GM19328 (cell line): Measurements from ENCODE around the gene MFSD2B.
"Not testable (repeated sequence)": the region's sequence is repeated elsewhere in the genome, so short reads cannot be mapped to it uniquely, and the experiment has no call there.

Source experiments
- ATAC-seq: cut with Tn5 transposase; IDR thresholded peaks from one replicate; pipeline ENCODE4 v1.9.1; 2021; ENCODE audit warnings: mild to moderate bottlenecking, moderate library complexity; ENCODE audit not compliant: unreplicated experiment

Gene MFSD2B

DNA sequence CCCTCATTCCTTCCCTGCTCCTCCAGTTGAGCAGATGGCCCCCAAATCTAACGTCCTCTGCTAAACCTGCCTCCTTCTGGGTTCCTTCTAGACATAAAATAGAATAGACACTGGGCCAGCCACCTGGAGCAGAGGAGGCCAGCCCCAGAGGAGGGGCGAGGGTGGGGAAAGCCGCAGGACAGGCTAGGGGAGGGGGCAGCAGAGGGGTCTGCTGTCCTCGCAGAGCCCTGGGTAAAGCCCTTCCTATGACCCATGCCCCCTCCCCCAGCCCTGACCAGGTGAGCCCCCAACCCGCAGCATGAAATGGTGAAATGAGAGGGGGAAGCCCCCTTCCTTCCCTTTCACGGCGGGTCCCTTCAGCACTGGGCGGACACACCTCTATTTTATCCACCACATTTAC lies 7.8 kb downstream of the MFSD2B start:
- no peak for ATAC-seq

DNA sequence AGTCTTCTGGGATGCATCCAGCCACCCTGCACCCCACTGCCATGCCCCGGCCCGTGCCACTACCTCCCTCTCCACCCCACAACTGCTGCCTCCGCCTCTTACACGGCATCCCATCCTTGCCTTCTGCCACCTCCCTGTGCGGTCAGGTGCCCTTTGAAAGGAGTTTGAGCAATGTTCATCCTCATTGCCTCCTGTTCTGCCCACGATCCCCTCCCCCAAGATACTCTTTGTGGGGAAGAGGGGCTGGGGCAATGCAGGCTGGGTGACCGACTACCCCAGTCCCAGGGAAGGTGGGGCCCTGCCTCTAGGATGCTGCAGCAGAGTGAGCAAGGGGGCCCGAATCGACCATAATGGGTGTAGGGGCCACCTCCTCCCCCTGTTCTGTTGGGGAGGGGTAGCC lies 8.4 kb downstream of the MFSD2B start:
- ATAC-seq: no peak

DNA sequence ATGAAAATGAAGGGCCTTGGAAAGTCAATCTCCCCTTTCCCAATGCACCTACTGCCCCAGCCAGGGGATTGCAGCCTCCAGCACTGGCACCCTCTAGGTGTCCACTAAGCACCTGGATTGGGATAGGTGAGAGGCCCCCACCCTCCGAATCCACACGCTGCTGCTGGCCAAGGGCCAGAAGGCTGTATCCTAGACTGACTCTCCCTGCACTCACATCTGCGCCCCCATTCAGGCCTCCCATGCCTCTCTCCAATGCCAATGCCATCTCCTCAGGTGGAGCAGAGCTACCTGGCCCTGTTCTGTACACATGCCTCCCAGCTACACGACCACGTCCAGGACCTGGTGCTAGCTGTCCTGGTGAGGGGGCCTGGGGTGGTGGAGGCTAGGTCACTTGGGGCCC lies 9.8 kb downstream of the MFSD2B start:
- no peak for ATAC-seq

DNA sequence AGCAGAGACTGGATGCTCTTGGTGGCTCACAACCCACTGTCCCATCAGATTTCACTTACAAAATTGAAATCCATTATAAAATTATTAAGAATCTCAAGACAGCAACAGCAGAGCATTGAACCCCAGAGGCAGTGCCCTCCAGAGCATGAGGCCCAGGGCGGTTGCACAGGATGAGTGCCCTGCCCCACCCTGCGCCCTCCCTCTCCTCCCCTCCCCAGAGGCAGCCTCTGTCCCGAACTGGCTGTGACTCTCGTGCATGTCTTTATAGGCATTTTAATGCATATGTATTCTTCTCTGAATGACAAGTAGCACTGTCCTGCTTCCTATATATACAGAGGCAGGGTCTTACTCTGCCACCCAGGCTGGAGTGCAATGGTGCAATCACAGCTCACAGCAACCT lies 10.4 kb downstream of the MFSD2B start:
- no peak for ATAC-seq

DNA sequence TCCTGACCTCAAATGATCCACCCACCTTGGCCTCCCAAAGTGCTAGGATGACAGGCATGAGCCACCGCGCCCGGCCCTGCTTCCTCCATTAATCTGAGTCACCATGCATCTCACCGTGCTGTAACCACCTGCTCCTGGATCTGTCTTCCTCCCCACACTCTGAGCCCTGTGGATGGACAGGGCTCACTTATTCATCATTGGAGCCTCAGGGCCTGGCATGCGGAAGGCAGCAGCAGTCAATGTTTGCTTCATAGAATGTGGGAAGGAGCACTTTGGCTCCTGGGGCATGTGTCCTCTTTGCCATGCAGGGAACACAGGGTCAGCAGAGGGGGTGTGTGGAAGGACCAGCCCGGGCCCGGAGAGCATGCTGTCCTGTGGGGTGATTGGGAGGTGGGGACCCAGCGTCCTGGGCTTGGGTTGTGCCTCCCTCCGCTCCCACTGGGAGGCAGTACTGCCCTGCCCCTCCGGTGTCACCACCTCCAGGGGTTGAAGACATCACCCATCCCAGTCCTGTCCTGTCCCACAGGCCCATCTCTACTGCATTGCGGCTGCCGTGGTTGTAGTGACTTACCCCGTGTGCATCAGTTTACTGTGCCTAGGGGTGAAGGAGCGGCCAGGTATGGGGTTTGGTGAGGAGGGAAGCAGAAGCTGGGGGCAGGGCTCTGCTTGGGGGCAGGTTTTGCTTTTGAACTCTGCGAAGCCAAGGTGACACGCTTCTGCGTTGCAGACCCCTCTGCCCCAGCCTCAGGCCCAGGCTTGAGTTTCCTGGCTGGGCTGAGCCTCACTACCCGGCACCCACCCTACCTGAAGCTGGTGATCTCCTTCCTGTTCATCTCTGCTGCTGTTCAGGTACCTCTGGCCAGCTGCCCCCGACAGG lies 11.5 kb downstream of the MFSD2B start:
- no peak for ATAC-seq

DNA sequence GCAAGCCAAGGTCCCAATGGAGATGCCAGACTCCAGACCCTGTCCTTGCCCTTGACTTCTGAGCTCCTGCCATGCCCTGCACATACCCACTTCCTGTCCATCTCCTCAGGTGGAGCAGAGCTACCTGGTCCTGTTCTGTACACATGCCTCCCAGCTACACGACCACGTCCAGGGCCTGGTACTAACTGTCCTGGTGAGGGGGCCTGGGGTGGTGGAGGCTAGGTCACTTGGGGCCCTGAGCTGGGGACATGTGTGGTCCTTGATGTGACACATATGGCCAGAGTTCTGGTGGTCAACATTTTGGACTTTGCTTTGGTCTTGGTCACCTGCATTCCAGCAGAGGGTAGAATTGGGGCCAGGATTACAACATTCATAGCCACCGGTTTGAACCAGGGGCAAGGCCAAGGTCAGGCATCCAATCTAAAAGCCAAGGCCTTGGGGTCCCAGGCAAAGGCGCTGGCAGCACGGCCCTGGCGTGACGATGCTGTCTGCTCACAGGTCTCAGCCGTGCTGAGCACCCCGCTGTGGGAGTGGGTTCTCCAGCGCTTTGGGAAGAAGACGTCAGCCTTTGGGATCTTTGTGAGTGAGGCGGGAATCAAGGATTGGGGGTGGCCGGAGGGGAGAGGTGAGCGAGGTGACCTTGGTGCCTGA lies 12.6 kb downstream of the MFSD2B start:
- no peak for ATAC-seq

DNA sequence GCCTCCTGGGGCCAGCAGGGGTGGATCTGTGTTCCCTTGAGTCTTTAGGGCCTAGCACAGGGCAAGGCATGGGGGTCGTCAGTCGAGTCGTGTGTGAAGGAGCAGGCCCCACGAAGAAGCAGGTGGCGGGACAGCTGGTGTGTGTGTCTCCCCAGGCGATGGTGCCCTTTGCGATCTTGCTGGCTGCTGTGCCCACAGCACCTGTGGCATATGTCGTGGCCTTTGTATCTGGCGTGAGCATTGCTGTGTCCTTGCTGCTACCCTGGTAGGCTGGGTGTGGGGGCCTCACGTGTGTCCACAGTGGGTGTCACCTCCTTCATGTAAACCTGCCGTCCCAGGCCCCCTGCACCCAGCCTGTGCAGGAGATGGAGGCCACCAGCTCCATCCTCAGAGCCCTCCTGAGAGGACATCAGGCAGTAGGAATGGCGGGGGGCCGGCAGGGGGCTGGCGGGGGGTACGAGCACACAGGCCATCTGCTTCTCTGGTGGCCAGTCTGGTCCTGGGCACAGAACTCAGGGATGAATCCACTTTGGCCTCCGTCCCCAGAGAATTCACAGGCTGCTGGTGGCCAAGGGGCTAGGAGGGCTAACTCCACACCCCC lies 13.2 kb downstream of the MFSD2B start:
- ATAC-seq: no peak

DNA sequence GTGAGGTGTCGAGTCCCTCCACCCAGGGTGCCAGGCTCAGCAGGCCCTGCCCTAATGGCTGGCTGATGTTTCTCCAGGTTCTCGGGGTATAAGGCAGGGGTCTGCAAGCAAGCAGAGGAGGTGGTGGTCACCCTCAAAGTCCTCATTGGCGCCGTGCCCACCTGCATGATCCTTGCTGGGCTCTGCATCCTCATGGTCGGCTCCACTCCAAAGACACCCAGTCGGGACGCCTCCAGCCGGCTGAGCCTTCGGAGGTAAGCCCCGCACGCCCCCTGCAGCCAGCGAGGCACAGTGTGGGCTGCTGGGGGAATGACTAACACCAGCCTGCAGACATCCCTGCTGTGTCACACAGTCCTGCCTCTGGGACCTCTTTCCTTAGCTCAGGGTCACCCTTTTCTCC lies 14.1 kb downstream of the MFSD2B start:
- ATAC-seq: no peak

DNA sequence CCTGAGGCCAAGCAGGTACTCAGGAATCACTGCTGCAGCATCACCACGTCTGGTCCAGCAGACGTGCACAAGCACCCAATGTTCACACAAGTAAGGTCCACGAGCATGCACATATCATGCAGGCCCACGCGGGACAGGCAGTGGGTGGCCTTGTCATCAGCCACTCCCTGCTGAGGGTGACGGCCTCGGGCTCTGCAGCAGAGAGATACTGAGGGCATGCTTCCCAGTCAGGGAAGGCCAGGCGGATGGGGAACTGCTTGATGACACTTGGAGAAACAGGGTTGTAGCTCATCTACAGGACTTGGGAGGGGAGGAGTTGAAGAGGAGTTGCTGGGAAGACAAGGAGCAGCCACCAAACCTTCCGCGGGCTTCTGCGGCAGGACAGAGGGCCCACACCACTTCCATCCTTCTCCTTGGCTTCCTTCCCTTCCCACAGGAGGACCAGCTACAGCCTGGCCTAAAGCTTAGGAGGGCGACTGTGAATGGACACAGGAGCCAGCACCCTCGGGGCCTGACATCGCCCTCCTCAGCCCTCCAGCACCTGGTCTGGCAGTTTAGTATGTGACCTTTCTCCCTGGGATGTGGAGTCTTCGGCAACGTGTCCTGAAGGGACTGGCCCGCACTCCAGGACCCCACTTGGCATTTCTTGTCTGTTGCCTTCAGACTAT lies 15.2 kb downstream of the MFSD2B start:
- no peak for ATAC-seq

DNA sequence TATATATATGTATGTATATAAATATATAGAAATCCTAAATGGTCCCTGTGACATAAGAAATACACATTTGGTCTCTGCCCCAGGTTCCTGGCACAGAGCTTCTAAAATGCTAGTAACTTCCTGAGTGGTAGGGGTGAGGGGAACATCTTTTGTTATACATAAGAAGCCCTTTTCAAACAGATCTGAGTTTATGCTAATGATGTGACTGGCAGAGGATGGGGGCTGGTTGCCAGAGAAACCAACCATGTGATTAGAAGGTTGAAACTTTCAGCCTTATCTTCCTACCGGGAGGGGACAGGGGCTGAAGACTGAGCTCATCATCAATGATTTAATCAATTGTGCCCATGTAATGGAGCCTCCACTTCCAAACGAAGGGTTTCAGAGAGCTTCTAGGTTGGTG lies 16.3 kb downstream of the MFSD2B start:
- no peak for ATAC-seq

DNA sequence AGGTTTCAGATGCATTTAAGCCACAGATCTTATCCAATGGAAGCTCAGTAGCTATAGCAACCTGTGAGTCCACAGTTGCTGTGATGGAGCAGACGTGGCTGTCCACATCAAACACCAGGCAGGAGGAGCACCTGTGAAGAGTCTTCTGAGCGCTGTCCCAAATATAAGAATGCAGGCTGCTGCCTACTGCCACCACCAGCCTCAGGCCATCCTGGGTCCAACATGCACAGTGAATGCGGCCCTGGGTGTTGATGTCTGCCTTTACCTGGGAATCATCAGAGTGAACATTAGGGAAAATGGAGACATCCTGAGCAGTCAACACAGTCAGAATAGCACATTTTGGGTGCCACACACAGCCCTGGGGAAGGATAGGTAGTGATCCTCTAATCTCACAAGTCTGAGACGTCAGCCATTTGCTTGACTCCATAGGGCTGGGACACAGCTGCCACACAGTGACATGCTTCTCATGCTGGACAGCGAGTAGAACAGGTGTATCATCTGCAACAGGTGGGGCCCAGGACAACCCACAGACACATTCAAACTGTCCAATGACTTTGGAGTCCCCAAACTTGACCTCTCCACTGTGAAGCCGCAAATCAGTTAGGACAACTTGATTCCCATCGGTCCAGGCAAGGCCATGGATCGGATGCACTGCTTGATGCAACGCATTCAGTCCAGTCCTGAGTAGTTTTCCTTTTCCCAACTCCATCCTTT lies 29.1 kb downstream of the MFSD2B start:
- no peak for ATAC-seq

DNA sequence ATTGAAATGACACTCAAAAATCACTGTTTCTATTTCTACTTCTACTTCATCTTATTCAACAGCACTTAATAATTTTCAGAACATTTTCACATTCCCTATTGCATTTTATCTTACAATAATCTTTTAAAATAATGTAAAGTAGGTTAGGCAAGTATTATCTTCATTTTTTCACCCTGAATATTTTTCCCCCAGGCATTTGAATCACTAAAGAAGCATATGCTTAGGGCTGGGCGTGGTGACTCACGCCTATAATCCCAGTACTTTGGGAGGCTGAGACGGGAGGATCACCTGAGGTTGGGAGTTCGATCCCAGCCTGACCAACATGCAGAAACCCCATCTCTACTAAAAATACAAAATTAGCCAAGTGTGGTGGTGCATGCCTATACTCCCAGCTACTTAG lies 30.6 kb downstream of the MFSD2B start:
- no peak for ATAC-seq

DNA sequence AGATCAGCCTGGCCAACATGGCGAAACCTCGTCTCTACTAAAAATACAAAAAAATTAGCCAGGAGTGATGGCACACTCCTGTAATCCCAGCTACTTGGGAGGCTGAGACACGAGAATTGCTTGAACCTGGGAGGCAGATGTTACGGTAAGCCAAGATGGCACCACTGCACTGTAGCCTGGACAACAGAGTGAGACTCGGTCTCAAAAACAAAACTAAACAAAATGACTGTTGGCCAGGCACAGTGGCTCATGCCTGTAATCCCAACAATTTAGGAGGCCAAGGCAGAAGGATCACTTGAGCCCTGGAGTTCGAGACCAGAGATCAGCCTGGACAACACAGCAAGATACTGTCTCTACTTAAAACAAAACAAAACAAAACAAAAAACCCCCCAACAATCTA lies 33.2 kb downstream of the MFSD2B start:
- not testable (repeated sequence) for ATAC-seq

DNA sequence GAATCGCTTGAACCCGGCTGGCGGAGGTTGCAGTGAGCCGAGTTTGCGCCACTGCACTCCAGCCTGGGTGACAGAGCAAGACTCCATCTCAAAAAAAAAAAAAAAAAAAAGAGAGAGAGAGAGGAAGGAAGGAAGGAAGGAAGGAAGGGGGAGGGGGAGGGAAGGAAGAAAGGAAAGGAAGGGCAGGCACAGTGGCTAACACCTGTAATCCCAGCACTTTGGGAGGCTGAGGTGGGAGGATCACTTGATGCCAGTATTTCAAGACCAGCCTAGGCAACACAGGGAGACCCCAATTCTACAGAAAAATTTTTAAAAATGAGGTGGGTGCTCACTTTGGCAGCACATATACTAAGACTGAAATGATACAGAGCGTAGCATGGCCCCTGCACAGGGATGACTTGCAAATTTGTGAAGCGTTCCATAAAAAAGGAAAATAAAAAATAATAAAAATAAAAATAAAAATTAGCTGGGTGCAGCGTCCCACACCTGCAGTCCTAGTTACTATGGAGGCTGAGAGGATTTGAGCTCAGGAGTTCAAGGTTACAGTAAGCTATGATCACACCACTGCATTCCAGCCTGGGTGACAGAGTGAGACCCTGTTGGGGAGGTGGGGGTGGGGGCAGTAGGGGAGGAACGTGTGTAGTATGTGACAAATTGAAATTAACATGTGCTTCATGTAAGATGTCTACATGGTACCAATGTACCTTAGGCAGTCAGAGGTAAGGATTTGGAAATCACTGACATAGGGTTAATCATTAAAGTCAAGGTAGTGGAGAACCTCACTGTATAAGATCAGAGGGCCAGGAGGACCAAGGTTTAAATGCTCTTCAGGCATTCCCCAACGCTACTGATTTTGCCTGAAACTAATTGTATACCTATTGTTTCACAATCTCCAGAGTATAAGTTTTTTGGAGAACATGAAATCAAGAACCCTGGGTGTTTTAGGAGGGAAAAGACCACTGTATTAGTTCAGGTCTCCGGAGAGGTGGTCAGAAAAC lies 35.9 kb downstream of the MFSD2B start:
- no peak for ATAC-seq

DNA sequence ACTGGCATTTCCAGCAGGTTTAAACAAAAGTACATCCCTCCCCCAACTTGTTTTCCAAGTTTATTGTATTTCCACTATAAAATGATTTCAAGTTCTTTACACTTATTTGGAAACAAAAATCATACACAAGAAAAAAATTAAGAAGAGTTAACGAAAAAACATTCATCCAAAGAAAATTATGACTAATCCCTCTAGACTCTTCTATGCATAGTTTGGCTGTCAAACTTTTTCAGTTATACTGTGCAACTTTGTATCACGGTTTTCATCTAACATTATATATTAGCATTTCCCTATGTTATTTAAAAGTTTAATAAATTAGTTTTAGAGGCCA lies 36.7 kb downstream of the MFSD2B start:
- ATAC-seq: no peak

DNA sequence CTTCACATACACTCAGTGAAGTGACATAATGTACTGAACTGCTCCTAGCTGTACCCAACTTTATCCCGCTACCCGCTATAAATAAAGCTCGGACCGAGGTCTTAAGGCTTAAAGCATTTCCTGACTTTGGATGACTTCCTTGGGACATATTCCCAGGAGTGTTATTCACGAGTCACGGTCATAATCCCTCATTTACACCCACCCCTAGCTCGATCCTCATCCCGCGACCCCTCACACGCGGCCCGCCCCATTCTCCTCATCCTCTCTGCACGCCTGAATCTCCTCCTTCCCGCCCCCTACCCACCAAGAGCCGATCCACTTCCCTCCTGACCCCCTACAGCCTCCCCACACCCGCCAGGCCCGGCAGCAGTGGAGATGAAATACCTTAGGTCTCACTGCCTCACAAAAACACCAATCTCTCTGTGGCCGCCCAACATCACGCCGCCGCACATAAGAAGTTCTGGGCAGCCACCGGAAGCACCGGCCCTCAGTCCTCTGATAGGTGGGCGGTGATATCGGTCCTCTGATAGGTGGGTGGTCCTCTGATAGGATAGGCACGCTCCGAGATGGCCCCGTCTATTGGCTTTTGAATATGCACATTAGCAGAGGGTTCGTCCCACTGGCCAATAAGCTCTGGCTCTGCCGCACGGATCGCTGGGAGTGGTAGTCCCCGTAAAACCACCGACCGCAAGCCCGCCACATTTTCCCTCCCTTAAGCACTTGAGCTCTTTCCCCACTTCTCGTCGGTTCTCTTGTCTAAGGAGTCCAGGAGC lies 37.2 kb downstream of the MFSD2B start, which contains the start of gene WDCP:
WDCP (minus strand) TSS at position 462 of the 773 bp plus-strand sequence. CDS start 7,897 bp downstream, outside the sequence.
- peak; percentile 100 for ATAC-seq

DNA sequence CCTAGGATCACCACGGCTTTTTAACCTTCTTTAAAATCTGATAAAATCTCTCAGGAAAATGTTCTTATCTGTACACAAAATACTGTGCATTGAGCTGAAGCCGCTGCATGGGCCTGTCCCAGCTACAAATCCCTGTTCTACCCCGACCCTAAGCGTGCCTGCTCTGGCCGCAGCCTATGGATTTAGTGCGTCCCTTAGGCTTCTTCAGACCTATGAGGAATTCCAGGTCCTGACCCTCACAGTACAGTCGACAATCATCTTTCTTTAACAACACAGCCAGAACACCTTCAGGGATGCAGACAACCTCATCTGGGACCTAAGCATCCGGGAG lies 37.8 kb downstream of the MFSD2B start:
- peak; percentile 3 for ATAC-seq

DNA sequence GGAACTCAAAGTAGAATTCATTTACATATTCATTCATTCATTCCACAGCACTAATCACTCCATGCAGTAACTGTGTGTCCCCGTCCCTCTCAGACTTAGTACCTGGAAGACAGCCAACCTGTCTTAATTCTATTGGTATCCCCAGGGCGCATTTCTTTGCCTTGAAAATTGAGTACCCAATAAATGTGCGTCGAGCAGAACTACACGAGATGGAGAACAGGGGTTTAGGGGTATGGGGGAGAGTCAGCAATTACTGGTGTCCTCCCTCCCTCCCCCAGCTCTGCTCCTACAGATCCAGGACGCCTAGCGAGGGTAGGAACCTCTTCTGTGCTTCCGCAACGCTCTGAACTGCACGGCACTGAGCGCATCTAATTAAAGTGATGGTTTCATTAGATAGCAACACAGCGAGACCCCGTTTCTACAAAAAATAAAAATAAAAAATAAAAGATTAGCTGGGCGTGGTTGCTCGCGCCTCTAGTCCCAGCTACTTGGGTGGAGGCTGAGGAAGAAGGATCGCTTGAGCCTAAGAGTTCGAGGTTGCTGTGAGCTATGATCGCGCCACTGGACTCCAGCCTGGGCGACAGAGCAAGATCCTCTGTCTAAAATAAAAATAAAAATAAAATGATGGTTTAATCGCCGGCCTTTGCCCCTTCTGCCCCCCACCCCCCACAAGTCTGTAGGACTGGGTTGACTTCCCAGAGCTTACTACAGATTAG lies 39.0 kb downstream of the MFSD2B start:
- ATAC-seq: no peak
